Measurements from ENCODE around the gene LYPD8. TPM values are rescaled to one million over a fixed set of nuclear protein-coding genes. Genes with fewer than 3 reads are reported as not detected.

The LYPD8 gene
- total and polyA plus RNA-seq, 9 of the 15 experiments (the other 6 are each of a cell fraction or from before 2014, with no cell fraction given): 0.50 to 2.1 (median 1.3) TPM

DNA sequence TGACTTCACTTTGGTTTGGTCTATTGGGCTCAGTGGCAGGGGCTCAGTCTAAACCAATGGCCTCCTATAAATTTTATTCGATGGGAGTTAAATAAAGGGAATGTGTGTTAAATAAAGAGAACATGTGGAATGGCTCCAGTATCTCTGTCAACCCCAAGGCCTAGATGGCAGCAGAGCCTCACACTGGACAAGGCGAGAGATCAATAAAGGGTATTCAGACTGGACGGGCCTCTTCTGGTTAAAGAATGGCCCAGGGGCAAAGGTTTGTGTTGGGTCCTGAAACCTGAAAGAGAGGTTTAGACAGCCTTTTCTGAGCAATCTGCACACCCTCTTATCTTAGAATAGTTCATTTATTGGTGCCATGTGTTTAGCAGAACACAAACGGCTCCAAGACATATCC is 35.5 kb upstream of the LYPD8 start (continued):
- TF ChIP-seq, protein P1, sequence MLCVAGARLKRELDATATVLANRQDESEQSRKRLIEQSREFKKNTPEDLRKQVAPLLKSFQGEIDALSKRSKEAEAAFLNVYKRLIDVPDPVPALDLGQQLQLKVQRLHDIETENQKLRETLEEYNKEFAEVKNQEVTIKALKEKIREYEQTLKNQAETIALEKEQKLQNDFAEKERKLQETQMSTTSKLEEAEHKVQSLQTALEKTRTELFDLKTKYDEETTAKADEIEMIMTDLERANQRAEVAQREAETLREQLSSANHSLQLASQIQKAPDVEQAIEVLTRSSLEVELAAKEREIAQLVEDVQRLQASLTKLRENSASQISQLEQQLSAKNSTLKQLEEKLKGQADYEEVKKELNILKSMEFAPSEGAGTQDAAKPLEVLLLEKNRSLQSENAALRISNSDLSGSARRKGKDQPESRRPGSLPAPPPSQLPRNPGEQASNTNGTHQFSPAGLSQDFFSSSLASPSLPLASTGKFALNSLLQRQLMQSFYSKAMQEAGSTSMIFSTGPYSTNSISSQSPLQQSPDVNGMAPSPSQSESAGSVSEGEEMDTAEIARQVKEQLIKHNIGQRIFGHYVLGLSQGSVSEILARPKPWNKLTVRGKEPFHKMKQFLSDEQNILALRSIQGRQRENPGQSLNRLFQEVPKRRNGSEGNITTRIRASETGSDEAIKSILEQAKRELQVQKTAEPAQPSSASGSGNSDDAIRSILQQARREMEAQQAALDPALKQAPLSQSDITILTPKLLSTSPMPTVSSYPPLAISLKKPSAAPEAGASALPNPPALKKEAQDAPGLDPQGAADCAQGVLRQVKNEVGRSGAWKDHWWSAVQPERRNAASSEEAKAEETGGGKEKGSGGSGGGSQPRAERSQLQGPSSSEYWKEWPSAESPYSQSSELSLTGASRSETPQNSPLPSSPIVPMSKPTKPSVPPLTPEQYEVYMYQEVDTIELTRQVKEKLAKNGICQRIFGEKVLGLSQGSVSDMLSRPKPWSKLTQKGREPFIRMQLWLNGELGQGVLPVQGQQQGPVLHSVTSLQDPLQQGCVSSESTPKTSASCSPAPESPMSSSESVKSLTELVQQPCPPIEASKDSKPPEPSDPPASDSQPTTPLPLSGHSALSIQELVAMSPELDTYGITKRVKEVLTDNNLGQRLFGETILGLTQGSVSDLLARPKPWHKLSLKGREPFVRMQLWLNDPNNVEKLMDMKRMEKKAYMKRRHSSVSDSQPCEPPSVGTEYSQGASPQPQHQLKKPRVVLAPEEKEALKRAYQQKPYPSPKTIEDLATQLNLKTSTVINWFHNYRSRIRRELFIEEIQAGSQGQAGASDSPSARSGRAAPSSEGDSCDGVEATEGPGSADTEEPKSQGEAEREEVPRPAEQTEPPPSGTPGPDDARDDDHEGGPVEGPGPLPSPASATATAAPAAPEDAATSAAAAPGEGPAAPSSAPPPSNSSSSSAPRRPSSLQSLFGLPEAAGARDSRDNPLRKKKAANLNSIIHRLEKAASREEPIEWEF (CRISPR knock-in tag; IDR thresholded peaks at IDR 0.05): no peak
- TF ChIP-seq, protein P2, sequence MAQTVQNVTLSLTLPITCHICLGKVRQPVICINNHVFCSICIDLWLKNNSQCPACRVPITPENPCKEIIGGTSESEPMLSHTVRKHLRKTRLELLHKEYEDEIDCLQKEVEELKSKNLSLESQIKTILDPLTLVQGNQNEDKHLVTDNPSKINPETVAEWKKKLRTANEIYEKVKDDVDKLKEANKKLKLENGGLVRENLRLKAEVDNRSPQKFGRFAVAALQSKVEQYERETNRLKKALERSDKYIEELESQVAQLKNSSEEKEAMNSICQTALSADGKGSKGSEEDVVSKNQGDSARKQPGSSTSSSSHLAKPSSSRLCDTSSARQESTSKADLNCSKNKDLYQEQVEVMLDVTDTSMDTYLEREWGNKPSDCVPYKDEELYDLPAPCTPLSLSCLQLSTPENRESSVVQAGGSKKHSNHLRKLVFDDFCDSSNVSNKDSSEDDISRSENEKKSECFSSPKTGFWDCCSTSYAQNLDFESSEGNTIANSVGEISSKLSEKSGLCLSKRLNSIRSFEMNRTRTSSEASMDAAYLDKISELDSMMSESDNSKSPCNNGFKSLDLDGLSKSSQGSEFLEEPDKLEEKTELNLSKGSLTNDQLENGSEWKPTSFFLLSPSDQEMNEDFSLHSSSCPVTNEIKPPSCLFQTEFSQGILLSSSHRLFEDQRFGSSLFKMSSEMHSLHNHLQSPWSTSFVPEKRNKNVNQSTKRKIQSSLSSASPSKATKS (CRISPR knock-in tag; IDR thresholded peaks at IDR 0.05): no peak

DNA sequence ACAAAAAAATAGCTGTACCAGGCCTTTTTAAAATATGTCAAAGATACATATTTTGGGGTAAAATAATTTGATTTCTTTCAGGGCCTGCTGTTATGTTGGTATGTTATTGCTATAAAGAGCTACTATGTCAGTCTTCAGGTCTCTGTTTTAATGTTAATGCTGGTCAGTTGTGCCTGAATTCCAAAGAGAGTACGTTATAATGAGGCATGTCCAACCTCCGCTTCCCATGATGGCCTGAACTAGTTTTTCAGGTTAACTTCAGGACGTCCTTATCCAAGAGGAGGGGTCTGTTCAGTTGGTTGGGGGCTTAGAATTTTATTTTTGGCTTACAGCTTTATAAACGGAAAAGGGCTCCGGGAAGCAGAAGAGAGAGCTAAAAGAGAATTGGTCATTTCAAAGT is 34.9 kb upstream of the LYPD8 start:
- Histone ChIP-seq H4K20me1 (replicated peaks; ENCODE audit: control insufficient read depth, insufficient read depth, low read length) (no peaks in the 10 kb centered on the region), H3K27ac (ENCODE audit: extremely low read depth, low read depth, low read length) (no peak overlapping the region), H3K9me1 (ENCODE audit: control insufficient read depth, insufficient read depth, low read length) (no peaks in the 10 kb centered on the region), H3K79me2 (ENCODE audit: control insufficient read depth, insufficient read depth, low read length) (no peaks in the 10 kb centered on the region), H3K9me3 (replicated peaks; ENCODE audit: control insufficient read depth, insufficient read depth, low read depth, low read length) (no peaks in the 10 kb centered on the region), H2AFZ (ENCODE audit: low read depth, low read length) (no peak overlapping the region), H3K4me1 (replicated peaks in 1 of 2; ENCODE audit: control insufficient read depth in 2 of 2, insufficient read depth in 2 of 2, low read length in 2 of 2) (no peaks in the 10 kb centered on the region), H3K4me2 (ENCODE audit: insufficient read depth, low read length) (no peak overlapping the region), H3K9ac (ENCODE audit: insufficient read depth in 1 of 2, low read depth in 2 of 2, low read length in 2 of 2) (no peak overlapping the region), H3K27me3 (ENCODE audit: control insufficient read depth in 2 of 2, insufficient read depth in 2 of 2, low read length in 2 of 2) (no peaks in the 10 kb centered on the region; a peak in 2 of 5 replicates), H3K36me3 (ENCODE audit: control insufficient read depth, insufficient read depth, low read length) (no peaks in the 10 kb centered on the region), H3K4me3 (no peak overlapping the region)
- no TSS peak for BruUV-seq (replicated peaks)
- no peak for ATAC-seq
- FAIRE-seq: no peak
- intact Hi-C loops (cut with micrococcal nuclease) (no loop called here), in situ Hi-C loops (cut with MboI) (no loop called here)
- POLR2A ChIA-PET: no interaction called here
- no peak for DNase-seq (ENCODE audit: extremely low read depth in 1 of 4, low spot score in 3 of 4)
- CTCF ChIA-PET (ENCODE audit: low intra/inter-chr PET ratio): no interaction called here
- WGBS (ENCODE audit: insufficient coverage, low coverage, missing lambda C conversion rate): 2% methylated on average over 5 of the region's 5 CpGs
- TF ChIP-seq CBFB (CRISPR knock-in tag; IDR thresholded peaks at IDR 0.05): no peak
- TF ChIP-seq, protein P3, sequence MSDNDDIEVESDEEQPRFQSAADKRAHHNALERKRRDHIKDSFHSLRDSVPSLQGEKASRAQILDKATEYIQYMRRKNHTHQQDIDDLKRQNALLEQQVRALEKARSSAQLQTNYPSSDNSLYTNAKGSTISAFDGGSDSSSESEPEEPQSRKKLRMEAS (CRISPR knock-in tag; IDR thresholded peaks at IDR 0.05): no peak
- no peak for TF ChIP-seq POLR2A (conservative IDR thresholded peaks at IDR 0.05)
- TF ChIP-seq CHD1 (IDR thresholded peaks at IDR 0.05; ENCODE audit: low read length): no peak
- TF ChIP-seq, protein P4, sequence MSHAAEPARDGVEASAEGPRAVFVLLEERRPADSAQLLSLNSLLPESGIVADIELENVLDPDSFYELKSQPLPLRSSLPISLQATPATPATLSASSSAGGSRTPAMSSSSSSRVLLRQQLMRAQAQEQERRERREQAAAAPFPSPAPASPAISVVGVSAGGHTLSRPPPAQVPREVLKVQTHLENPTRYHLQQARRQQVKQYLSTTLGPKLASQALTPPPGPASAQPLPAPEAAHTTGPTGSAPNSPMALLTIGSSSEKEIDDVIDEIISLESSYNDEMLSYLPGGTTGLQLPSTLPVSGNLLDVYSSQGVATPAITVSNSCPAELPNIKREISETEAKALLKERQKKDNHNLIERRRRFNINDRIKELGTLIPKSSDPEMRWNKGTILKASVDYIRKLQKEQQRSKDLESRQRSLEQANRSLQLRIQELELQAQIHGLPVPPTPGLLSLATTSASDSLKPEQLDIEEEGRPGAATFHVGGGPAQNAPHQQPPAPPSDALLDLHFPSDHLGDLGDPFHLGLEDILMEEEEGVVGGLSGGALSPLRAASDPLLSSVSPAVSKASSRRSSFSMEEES (CRISPR knock-in tag; IDR thresholded peaks at IDR 0.05): no peak
- TF ChIP-seq NFE2L1 (tag; IDR thresholded peaks at IDR 0.05; ENCODE audit: borderline replicate concordance, low read depth): no peak
- no peak for TF ChIP-seq ILK (tag; IDR thresholded peaks at IDR 0.05; ENCODE audit: borderline replicate concordance, low read depth)
- no peak for TF ChIP-seq PHF8 (IDR thresholded peaks at IDR 0.05; ENCODE audit: borderline replicate concordance, low read length)
- no peak for TF ChIP-seq NCOA1 (IDR thresholded peaks at IDR 0.05; ENCODE audit: low read depth)
- no peak for TF ChIP-seq SIN3B (IDR thresholded peaks at IDR 0.05; ENCODE audit: low read depth)
- no peak for TF ChIP-seq CREBBP (IDR thresholded peaks at IDR 0.05; ENCODE audit: low read depth, low read length)

Data from K562 (cell line).